Activated T-cell treated with anti-CD3 and anti-CD28 coated beads, Interleukin-2, amount 50 U/mL, for 4 hours (primary cell): ENCODE measurements around the gene LAMA4. TPM values are rescaled to one million over a fixed set of nuclear protein-coding genes. Genes with fewer than 3 reads are reported as not detected.
"Not testable (repeated sequence)": the region's sequence is repeated elsewhere in the genome, so short reads cannot be mapped to it uniquely, and the experiment has no call there.

Source experiments
- ATAC-seq, 2 donors: fragments of 200-7000 bp; cut with Tn5 transposase; one replicate each; pipeline ENCODE4 v1.10.0; 2021
- DNase-seq: peaks from one replicate; pipeline ENCODE4 v3.0.0-alpha.2; 2020
- H3K27me3 Mint-ChIP-seq: one replicate; pipeline ENCODE4 v1.8.0; 2021; ENCODE audit warnings: low read depth, mixed read lengths
- H3K36me3 Mint-ChIP-seq: one replicate; pipeline ENCODE4 v1.8.0; 2022; ENCODE audit warnings: mixed read lengths; ENCODE audit not compliant: insufficient read depth
- H3K4me1 Mint-ChIP-seq: one replicate; pipeline ENCODE4 v1.8.0; 2021; ENCODE audit warnings: low read depth, mixed read lengths
- H3K4me3 Mint-ChIP-seq: one replicate; pipeline ENCODE4 v1.8.0; 2021; ENCODE audit warnings: mild to moderate bottlenecking, moderate library complexity, mixed read lengths
- H3K9me3 Mint-ChIP-seq: one replicate; pipeline ENCODE4 v1.8.0; 2021; ENCODE audit warnings: mixed read lengths
- total RNA-seq, 3 donors: library from RNA; stranded (reverse); gene quantifications; one replicate each; pipeline ENCODE4 v1.2.1, GENCODE V29; 2021

Gene LAMA4
- total RNA-seq, 3 donors from 2014 or later: 0.30 to 0.34 TPM; not detected in 1

GRCh38 chr6:112130878-112131277, 123.5 kb downstream of the LAMA4 start:
- Mint-ChIP-seq H3K9me3 (no peaks in the 10 kb centered on the region), H3K36me3 (no peaks in the 10 kb centered on the region), H3K4me3 (no peak overlapping the region), H3K27me3 (peaks cover 13% of the 10 kb centered on the region), H3K4me1 (no peaks in the 10 kb centered on the region)
- ATAC-seq (no peak), DNase-seq (no peak)

- DNase-seq: no peak
- Mint-ChIP-seq H3K4me3 (no peak overlapping the region), H3K36me3 (no peaks in the 10 kb centered on the region), H3K27me3 (peaks cover 11% of the 10 kb centered on the region), H3K4me1 (no peaks in the 10 kb centered on the region), H3K9me3 (no peaks in the 10 kb centered on the region)
- no peak for ATAC-seq
Measured at GRCh38 chr6:112128208-112128607, 126.2 kb downstream of the LAMA4 start.

GRCh38 chr6:112123982-112124381, 130.4 kb downstream of the LAMA4 start:
- no peak for ATAC-seq
- Mint-ChIP-seq H3K4me3 (no peak overlapping the region), H3K9me3 (no peaks in the 10 kb centered on the region)

GRCh38 chr6:112122756-112123155, 131.6 kb downstream of the LAMA4 start:
- H3K36me3 Mint-ChIP-seq: no peaks in the 10 kb centered on the region
- H3K4me1 Mint-ChIP-seq: no peaks in the 10 kb centered on the region
- no peak overlapping the region for H3K4me3 Mint-ChIP-seq
- H3K27me3 Mint-ChIP-seq: peaks cover 12% of the 10 kb centered on the region
- no peaks in the 10 kb centered on the region for H3K9me3 Mint-ChIP-seq
- no peak for ATAC-seq
- DNase-seq: no peak

More at GRCh38 chr6:112123982-112124381, 130.4 kb downstream of the LAMA4 start:
- no peak for DNase-seq
- no peaks in the 10 kb centered on the region for H3K36me3 Mint-ChIP-seq
- peaks cover 13% of the 10 kb centered on the region for H3K27me3 Mint-ChIP-seq
- H3K4me1 Mint-ChIP-seq: no peaks in the 10 kb centered on the region

GRCh38 chr6:112118034-112118433, 136.3 kb downstream of the LAMA4 start:
- peaks cover 2% of the 10 kb centered on the region for H3K4me1 Mint-ChIP-seq
- DNase-seq (no peak), ATAC-seq (no peak)
- H3K36me3 Mint-ChIP-seq: no peaks in the 10 kb centered on the region
- H3K4me3 Mint-ChIP-seq: no peak overlapping the region
- H3K9me3 Mint-ChIP-seq: no peaks in the 10 kb centered on the region
- H3K27me3 Mint-ChIP-seq: peaks cover 22% of the 10 kb centered on the region

- DNase-seq: no peak
Measured at GRCh38 chr6:112117554-112117953, 136.8 kb downstream of the LAMA4 start.

GRCh38 chr6:112116221-112116620, 138.1 kb downstream of the LAMA4 start:
- ATAC-seq (no peak), DNase-seq (no peak)
- Mint-ChIP-seq H3K27me3 (peaks cover 19% of the 10 kb centered on the region), H3K9me3 (no peaks in the 10 kb centered on the region), H3K36me3 (no peaks in the 10 kb centered on the region), H3K4me1 (peaks cover 2% of the 10 kb centered on the region), H3K4me3 (no peak overlapping the region)

More at GRCh38 chr6:112117554-112117953, 136.8 kb downstream of the LAMA4 start:
- Mint-ChIP-seq H3K4me1 (peaks cover 2% of the 10 kb centered on the region), H3K4me3 (no peak overlapping the region), H3K36me3 (no peaks in the 10 kb centered on the region), H3K9me3 (no peaks in the 10 kb centered on the region), H3K27me3 (peaks cover 22% of the 10 kb centered on the region)
- ATAC-seq: peak in 1 of 2 donors; percentile 21

- no peak overlapping the region for H3K4me3 Mint-ChIP-seq
- no peaks in the 10 kb centered on the region for H3K9me3 Mint-ChIP-seq
- ATAC-seq (no peak), DNase-seq (no peak)
- peaks cover 2% of the 10 kb centered on the region for H3K4me1 Mint-ChIP-seq
- no peaks in the 10 kb centered on the region for H3K36me3 Mint-ChIP-seq
- peaks cover 17% of the 10 kb centered on the region for H3K27me3 Mint-ChIP-seq
Measured at GRCh38 chr6:112114577-112115223, 139.7 kb downstream of the LAMA4 start.

- Mint-ChIP-seq H3K27me3 (peaks cover 17% of the 10 kb centered on the region), H3K4me1 (peaks cover 2% of the 10 kb centered on the region), H3K36me3 (no peaks in the 10 kb centered on the region), H3K9me3 (no peaks in the 10 kb centered on the region), H3K4me3 (no peak overlapping the region)
- DNase-seq (no peak), ATAC-seq (no peak)
Measured at GRCh38 chr6:112113918-112114317, 140.4 kb downstream of the LAMA4 start.

- Mint-ChIP-seq H3K4me1 (peaks cover 2% of the 10 kb centered on the region), H3K27me3 (peaks cover 17% of the 10 kb centered on the region), H3K9me3 (no peaks in the 10 kb centered on the region), H3K4me3 (no peak overlapping the region), H3K36me3 (no peaks in the 10 kb centered on the region)
- ATAC-seq: no peak
- DNase-seq: no peak
Measured at GRCh38 chr6:112113431-112113830, 140.9 kb downstream of the LAMA4 start.

- no peaks in the 10 kb centered on the region for H3K36me3 Mint-ChIP-seq
Measured at GRCh38 chr6:112109262-112109661, 145.1 kb downstream of the LAMA4 start.

GRCh38 chr6:112106562-112106961, 147.8 kb downstream of the LAMA4 start:
- H3K4me3 Mint-ChIP-seq: no peak overlapping the region
- H3K9me3 Mint-ChIP-seq: peaks cover 11% of the 10 kb centered on the region
- DNase-seq (no peak), ATAC-seq (no peak)
- H3K36me3 Mint-ChIP-seq: peaks cover 6% of the 10 kb centered on the region
- no peaks in the 10 kb centered on the region for H3K4me1 Mint-ChIP-seq
- peaks cover 9% of the 10 kb centered on the region for H3K27me3 Mint-ChIP-seq

More at GRCh38 chr6:112109262-112109661, 145.1 kb downstream of the LAMA4 start:
- Mint-ChIP-seq H3K27me3 (peaks cover 15% of the 10 kb centered on the region), H3K4me1 (no peaks in the 10 kb centered on the region), H3K4me3 (no peak overlapping the region), H3K9me3 (peaks cover 11% of the 10 kb centered on the region)
- DNase-seq: no peak
- ATAC-seq: no peak

- not testable (repeated sequence) for H3K36me3 Mint-ChIP-seq, H3K4me1 Mint-ChIP-seq, H3K4me3 Mint-ChIP-seq, DNase-seq, ATAC-seq, H3K27me3 Mint-ChIP-seq
- H3K9me3 Mint-ChIP-seq: peaks cover 11% of the 10 kb centered on the region
Measured at GRCh38 chr6:112106026-112106425, 148.3 kb downstream of the LAMA4 start.

GRCh38 chr6:112100561-112100960, 153.8 kb downstream of the LAMA4 start:
- peaks cover 8% of the 10 kb centered on the region for H3K27me3 Mint-ChIP-seq
- no peak for ATAC-seq
- no peaks in the 10 kb centered on the region for H3K4me1 Mint-ChIP-seq
- DNase-seq: no peak
- H3K9me3 Mint-ChIP-seq: peaks cover 11% of the 10 kb centered on the region
- no peak overlapping the region for H3K4me3 Mint-ChIP-seq
- H3K36me3 Mint-ChIP-seq: peaks cover 12% of the 10 kb centered on the region

GRCh38 chr6:112096901-112097300, 157.5 kb downstream of the LAMA4 start:
- no peak for ATAC-seq
- peaks cover 11% of the 10 kb centered on the region for H3K27me3 Mint-ChIP-seq
- H3K9me3 Mint-ChIP-seq: no peaks in the 10 kb centered on the region
- peaks cover 8% of the 10 kb centered on the region for H3K36me3 Mint-ChIP-seq
- H3K4me1 Mint-ChIP-seq: no peaks in the 10 kb centered on the region
- no peak overlapping the region for H3K4me3 Mint-ChIP-seq
- DNase-seq: no peak
